ENCODE data around the gene C10orf105.

C10orf105 gene

DNA sequence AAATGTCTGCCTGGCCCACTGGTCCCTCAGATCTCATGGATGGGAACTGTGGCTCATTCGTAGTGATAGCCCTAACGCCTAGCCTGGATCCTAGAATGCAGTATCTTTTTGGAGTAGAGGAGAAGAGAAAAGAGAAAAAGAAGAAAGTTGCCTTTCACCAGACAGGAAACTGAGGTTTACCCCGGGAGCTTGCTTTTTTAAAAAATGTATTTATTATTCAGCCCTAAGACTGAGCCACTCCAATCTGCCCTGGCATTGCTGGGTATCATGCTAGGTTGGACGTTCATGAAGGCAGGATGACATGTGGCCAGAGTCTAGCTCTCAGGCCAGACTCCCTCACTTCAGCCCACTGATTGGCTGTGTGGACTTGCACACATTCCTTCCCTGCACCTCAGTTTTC is 21.5 kb upstream of the C10orf105 start:
- Histone ChIP-seq H3K9me3 (ENCODE audit: low read length) (no peaks in the 10 kb centered on the region), H3K9me2 (ENCODE audit: low read depth, low read length) (no peaks in the 10 kb centered on the region), H3K4me1 (ENCODE audit: insufficient read depth, low read length, severe bottlenecking) (peaks cover 5% of the 10 kb centered on the region), H3K9ac (ENCODE audit: low read length) (no peak overlapping the region), H3K36me3 (ENCODE audit: insufficient read depth, low read length) (no peaks in the 10 kb centered on the region), H4K20me1 (ENCODE audit: insufficient read depth, low read length) (no peaks in the 10 kb centered on the region), H3K4me2 (ENCODE audit: low read length) (no peak overlapping the region), H3K27me3 (ENCODE audit: insufficient read depth, low read length) (peaks cover 3% of the 10 kb centered on the region; the same call in 1 of the 2 replicates), H3K79me2 (ENCODE audit: insufficient read depth, low read length) (no peaks in the 10 kb centered on the region), H3K4me3 (ENCODE audit: low read depth, low read length, poor library complexity, severe bottlenecking) (no peak overlapping the region), H3K27ac (ENCODE audit: low read depth, low read length, poor library complexity, severe bottlenecking) (no peak overlapping the region), H3F3A (ENCODE audit: insufficient read depth, low read length) (no peaks in the 10 kb centered on the region), H2AFZ (ENCODE audit: low read length) (no peak overlapping the region)
- no peak for TF ChIP-seq EZH2 (IDR thresholded peaks at IDR 0.05; ENCODE audit: borderline replicate concordance, low read length)
- TF ChIP-seq, protein P1, sequence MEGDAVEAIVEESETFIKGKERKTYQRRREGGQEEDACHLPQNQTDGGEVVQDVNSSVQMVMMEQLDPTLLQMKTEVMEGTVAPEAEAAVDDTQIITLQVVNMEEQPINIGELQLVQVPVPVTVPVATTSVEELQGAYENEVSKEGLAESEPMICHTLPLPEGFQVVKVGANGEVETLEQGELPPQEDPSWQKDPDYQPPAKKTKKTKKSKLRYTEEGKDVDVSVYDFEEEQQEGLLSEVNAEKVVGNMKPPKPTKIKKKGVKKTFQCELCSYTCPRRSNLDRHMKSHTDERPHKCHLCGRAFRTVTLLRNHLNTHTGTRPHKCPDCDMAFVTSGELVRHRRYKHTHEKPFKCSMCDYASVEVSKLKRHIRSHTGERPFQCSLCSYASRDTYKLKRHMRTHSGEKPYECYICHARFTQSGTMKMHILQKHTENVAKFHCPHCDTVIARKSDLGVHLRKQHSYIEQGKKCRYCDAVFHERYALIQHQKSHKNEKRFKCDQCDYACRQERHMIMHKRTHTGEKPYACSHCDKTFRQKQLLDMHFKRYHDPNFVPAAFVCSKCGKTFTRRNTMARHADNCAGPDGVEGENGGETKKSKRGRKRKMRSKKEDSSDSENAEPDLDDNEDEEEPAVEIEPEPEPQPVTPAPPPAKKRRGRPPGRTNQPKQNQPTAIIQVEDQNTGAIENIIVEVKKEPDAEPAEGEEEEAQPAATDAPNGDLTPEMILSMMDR (IDR thresholded peaks at IDR 0.05; ENCODE audit: low read length): no peak

DNA sequence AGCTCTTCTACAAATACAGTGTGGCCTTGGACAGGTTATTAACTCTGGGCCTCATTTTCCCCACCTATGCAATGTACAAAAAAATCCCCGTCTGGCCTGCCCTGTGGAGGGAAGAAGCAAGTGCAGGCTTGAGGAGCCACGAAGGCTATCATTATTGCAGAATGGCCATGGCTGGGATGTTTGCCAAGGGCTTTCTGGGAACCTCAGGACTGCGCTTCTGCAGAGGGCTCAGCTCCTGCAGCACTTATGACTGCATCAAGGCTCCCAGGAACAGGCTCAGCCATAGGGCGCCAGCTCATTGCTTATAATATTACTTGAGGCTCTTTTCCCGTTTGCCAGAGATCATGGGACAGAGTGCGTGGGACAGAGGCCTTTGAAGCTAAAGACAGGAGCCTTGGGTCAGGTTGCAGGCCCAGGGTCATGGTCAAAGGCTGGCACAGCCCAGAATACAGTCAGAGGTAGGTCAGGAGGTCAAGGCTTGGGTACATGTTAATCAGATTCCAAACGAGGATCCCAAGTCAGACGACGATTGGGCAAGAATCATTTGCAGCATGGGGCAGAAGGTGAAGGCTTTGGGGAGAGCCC is 20.6 kb upstream of the C10orf105 start:
- H3K27me3 ChIP-seq (ENCODE audit: insufficient read depth, low read length): peaks cover 3% of the 10 kb centered on the region; the same call in 1 of the 2 replicates
- H3F3A ChIP-seq (ENCODE audit: insufficient read depth, low read length): no peaks in the 10 kb centered on the region
- peaks cover 13% of the 10 kb centered on the region for H3K4me1 ChIP-seq (ENCODE audit: insufficient read depth, low read length, severe bottlenecking)
- no peaks in the 10 kb centered on the region for H3K9me2 ChIP-seq (ENCODE audit: low read depth, low read length)
- H3K4me3 ChIP-seq (ENCODE audit: low read depth, low read length, poor library complexity, severe bottlenecking): no peak overlapping the region
- TF ChIP-seq, protein P1 (IDR thresholded peaks at IDR 0.05; ENCODE audit: low read length): no peak
- TF ChIP-seq EZH2 (IDR thresholded peaks at IDR 0.05; ENCODE audit: borderline replicate concordance, low read length): no peak
- H4K20me1 ChIP-seq (ENCODE audit: insufficient read depth, low read length): no peaks in the 10 kb centered on the region
- no peak overlapping the region for H3K4me2 ChIP-seq (ENCODE audit: low read length)
- H3K79me2 ChIP-seq (ENCODE audit: insufficient read depth, low read length): no peaks in the 10 kb centered on the region
- H3K9ac ChIP-seq (ENCODE audit: low read length): no peak overlapping the region
- no peaks in the 10 kb centered on the region for H3K9me3 ChIP-seq (ENCODE audit: low read length)
- H3K36me3 ChIP-seq (ENCODE audit: insufficient read depth, low read length): no peaks in the 10 kb centered on the region
- no peak overlapping the region for H3K27ac ChIP-seq (ENCODE audit: low read depth, low read length, poor library complexity, severe bottlenecking)
- no peak overlapping the region for H2AFZ ChIP-seq (ENCODE audit: low read length)

DNA sequence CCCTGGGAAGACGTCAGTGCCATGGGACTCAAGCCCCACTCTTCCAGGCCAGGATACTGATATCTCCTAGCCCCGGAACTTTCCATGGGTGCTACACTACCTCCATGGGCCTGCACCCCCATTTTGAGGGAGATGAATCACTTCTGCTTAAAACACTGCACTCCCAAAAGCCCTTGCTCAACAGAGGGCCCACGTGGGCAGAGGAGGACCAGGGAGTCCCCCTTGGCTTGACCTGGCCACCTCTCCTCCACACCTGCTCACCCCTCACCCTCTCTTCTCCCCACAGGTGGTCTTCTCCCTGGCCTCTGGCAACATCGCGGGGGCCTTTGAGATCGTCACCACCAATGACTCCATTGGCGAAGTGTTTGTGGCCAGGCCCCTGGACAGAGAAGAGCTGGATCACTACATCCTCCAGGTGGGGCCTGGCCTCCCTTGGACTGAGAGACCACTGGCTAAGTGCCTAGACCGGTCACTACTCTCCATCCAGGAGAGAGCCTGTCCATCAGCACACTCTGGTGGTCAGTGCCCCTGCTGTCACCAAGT is 19.9 kb upstream of the C10orf105 start:
- no peak overlapping the region for H2AFZ ChIP-seq (ENCODE audit: low read length)
- no peak overlapping the region for H3K9ac ChIP-seq (ENCODE audit: low read length)
- H3K27ac ChIP-seq (ENCODE audit: low read depth, low read length, poor library complexity, severe bottlenecking): no peak overlapping the region
- no peaks in the 10 kb centered on the region for H4K20me1 ChIP-seq (ENCODE audit: insufficient read depth, low read length)
- TF ChIP-seq, protein P1 (IDR thresholded peaks at IDR 0.05; ENCODE audit: low read length): no peak
- no peak for TF ChIP-seq EZH2 (IDR thresholded peaks at IDR 0.05; ENCODE audit: borderline replicate concordance, low read length)
- no peak overlapping the region for H3K4me2 ChIP-seq (ENCODE audit: low read length)
- no peaks in the 10 kb centered on the region for H3K9me3 ChIP-seq (ENCODE audit: low read length)
- H3K36me3 ChIP-seq (ENCODE audit: insufficient read depth, low read length): no peaks in the 10 kb centered on the region
- peaks cover 14% of the 10 kb centered on the region for H3K4me1 ChIP-seq (ENCODE audit: insufficient read depth, low read length, severe bottlenecking)
- peaks cover 3% of the 10 kb centered on the region; the same call in 1 of the 2 replicates for H3K27me3 ChIP-seq (ENCODE audit: insufficient read depth, low read length)
- no peaks in the 10 kb centered on the region for H3K79me2 ChIP-seq (ENCODE audit: insufficient read depth, low read length)
- H3F3A ChIP-seq (ENCODE audit: insufficient read depth, low read length): no peaks in the 10 kb centered on the region
- no peak overlapping the region for H3K4me3 ChIP-seq (ENCODE audit: low read depth, low read length, poor library complexity, severe bottlenecking)
- H3K9me2 ChIP-seq (ENCODE audit: low read depth, low read length): no peaks in the 10 kb centered on the region

All from OCI-LY1 (cell line).